HEK293T (cell line): ENCODE measurements around the gene TRABD2B.

ENCODE experiments used
- ARNT ChIP-seq: fragments of 450-650 bp; IDR thresholded peaks from 2 replicates; pipeline ENCODE4 v1.6.1; 2017; ENCODE audit warnings: mild to moderate bottlenecking
- BHLHE40 ChIP-seq: fragments of 450-650 bp; IDR thresholded peaks from 2 replicates; pipeline ENCODE4 v1.6.1; 2016; ENCODE audit warnings: mild to moderate bottlenecking, moderate library complexity, borderline replicate concordance
- CTBP1 ChIP-seq: fragments of 450-650 bp; IDR thresholded peaks from 2 replicates; pipeline ENCODE4 v1.6.1; 2016; ENCODE audit warnings: borderline replicate concordance
- ELF4 ChIP-seq: fragments of 450-650 bp; IDR thresholded peaks from 2 replicates; pipeline ENCODE4 v1.6.1; 2017; ENCODE audit warnings: antibody characterized with exemption
- FOXA1 ChIP-seq: fragments of 450-650 bp; IDR thresholded peaks from 2 replicates; pipeline ENCODE4 v1.6.1; 2016; ENCODE audit warnings: mild to moderate bottlenecking
- FOXM1 ChIP-seq: fragments of 450-650 bp; IDR thresholded peaks from 2 replicates; pipeline ENCODE4 v1.6.1; 2017; ENCODE audit warnings: mild to moderate bottlenecking, borderline replicate concordance
- HDGF ChIP-seq: fragments of 450-650 bp; IDR thresholded peaks from 2 replicates; pipeline ENCODE4 v1.6.1; 2017; ENCODE audit warnings: antibody characterized with exemption, borderline replicate concordance
- L3MBTL2 ChIP-seq: fragments of 450-650 bp; conservative IDR thresholded peaks from 2 replicates; pipeline ENCODE4 v1.6.1; 2016; ENCODE audit warnings: mild to moderate bottlenecking
- LEF1 ChIP-seq: fragments of 450-650 bp; IDR thresholded peaks from 2 replicates; pipeline ENCODE4 v1.6.1; 2017; ENCODE audit warnings: mild to moderate bottlenecking, borderline replicate concordance
- SP1 ChIP-seq: fragments of 450-650 bp; IDR thresholded peaks from 2 replicates; pipeline ENCODE4 v1.6.1; 2017
- SUZ12 ChIP-seq: fragments of 450-650 bp; IDR thresholded peaks from 2 replicates; pipeline ENCODE4 v1.6.1; 2016; ENCODE audit warnings: mild to moderate bottlenecking
- TARDBP ChIP-seq: fragments of 450-650 bp; IDR thresholded peaks from 2 replicates; pipeline ENCODE4 v1.6.1; 2016
- ZNF384 ChIP-seq: fragments of 450-650 bp; IDR thresholded peaks from 2 replicates; pipeline ENCODE4 v1.6.1; 2016
- TF ChIP-seq, protein P1 (sequence below): fragments of 450-650 bp; IDR thresholded peaks from 2 replicates; pipeline ENCODE4 v1.6.1; 2016

DNA sequence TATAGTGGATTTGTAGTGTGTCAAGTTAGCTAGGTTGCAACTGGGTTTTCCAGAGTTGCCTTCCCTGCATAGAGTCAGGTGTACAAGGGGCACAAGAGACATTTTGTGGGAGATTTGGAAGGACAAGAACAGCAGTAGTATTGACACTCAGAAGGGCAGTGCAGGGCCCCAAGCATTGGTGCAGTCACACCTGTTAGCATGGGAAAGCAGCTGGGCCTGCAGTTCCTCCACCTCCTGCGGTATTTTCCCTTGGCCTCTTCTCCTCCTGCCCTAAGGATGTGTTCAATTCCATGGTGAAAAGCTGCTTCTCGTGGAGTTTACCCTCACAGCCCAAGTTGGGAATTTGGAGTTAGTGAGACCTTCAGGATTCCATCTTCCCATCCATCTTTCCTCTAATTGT is 47.1 kb upstream of the TRABD2B start:
- TF ChIP-seq ELF4 = no peak
- TF ChIP-seq CTBP1 = no peak
- no peak for TF ChIP-seq FOXM1
- no peak for TF ChIP-seq ARNT
- no peak for TF ChIP-seq BHLHE40
- TF ChIP-seq HDGF = no peak
- no peak for TF ChIP-seq FOXA1
- TF ChIP-seq SUZ12 = no peak
- no peak for TF ChIP-seq TARDBP
- TF ChIP-seq ZNF384 = no peak
- TF ChIP-seq SP1 = no peak
- no peak for TF ChIP-seq LEF1
- TF ChIP-seq L3MBTL2 = no peak
- TF ChIP-seq, protein P1, sequence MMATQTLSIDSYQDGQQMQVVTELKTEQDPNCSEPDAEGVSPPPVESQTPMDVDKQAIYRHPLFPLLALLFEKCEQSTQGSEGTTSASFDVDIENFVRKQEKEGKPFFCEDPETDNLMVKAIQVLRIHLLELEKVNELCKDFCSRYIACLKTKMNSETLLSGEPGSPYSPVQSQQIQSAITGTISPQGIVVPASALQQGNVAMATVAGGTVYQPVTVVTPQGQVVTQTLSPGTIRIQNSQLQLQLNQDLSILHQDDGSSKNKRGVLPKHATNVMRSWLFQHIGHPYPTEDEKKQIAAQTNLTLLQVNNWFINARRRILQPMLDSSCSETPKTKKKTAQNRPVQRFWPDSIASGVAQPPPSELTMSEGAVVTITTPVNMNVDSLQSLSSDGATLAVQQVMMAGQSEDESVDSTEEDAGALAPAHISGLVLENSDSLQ = no peak
